ENCODE measurements around the gene CLBA1. TPM values are rescaled to one million over a fixed set of nuclear protein-coding genes. Genes with fewer than 3 reads are reported as not detected.
A peak's percentile ranks its signal among the peaks of the same experiment; 100 is the strongest.

CLBA1 gene
- total and polyA plus RNA-seq, 2 experiments from 2014 or later: 1.6 to 1.8 TPM

DNA sequence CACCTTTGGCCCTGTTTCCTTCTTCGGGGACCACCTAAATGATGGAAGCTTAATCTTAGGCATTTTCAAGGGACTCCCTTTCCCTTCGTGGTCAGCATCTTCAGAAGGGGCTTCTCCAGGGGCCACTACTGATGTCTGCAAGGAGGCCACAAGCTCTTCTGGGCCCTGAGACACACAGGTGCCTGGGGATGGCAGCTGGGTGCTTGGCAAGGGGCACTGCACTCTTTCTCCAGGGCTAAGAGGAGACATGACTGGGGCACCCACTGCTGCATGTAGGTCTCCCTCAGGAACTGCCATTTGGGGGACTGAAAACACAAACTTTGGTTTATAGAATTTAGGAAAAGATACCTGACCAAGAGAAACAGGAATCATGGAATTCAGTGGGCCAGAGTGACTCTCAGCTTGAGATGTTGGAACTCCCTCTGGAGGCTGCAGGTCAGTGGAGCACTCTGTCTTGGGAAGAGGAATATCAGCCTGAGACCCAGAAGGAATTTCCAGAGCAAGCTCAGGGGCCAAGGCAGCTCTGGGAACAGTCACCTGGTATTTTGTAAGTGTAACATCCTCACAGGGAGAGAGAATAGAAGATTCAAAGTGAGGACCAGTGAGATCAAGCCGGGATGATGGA is 45.0 kb upstream of the CLBA1 start:
- H3K4me1 ChIP-seq (ENCODE audit: insufficient read depth): no peaks in the 10 kb centered on the region
- H3K27ac ChIP-seq (ENCODE audit: low read depth): no peak overlapping the region
- no peaks in the 10 kb centered on the region for H3K9me2 ChIP-seq (ENCODE audit: insufficient read depth)
- peaks cover 25% of the 10 kb centered on the region for H3K27me3 ChIP-seq (ENCODE audit: insufficient read depth)
- no peak overlapping the region for H3K4me3 Mint-ChIP-seq
- peaks cover 26% of the 10 kb centered on the region for H3K27me3 Mint-ChIP-seq (ENCODE audit: insufficient read depth, low read depth, poor library complexity)
- TF ChIP-seq CTCF (conservative IDR thresholded peaks at IDR 0.05; ENCODE audit: low read depth in 2 of 2) (peak; percentile 30 to 63), STAT1 (IDR thresholded peaks at IDR 0.05; ENCODE audit: unreplicated experiment) (no peak), JUNB (IDR thresholded peaks at IDR 0.05; ENCODE audit: unreplicated experiment) (no peak)
- no peaks in the 10 kb centered on the region for H3K36me3 Mint-ChIP-seq (ENCODE audit: low read depth)
- H3F3A ChIP-seq (replicated peaks; ENCODE audit: low read depth): no peaks in the 10 kb centered on the region
- no peak overlapping the region for H3K4me3 ChIP-seq
- H3K9me3 Mint-ChIP-seq: peaks cover 7% of the 10 kb centered on the region; the same call in 1 of the 3 replicates
- H4K20me1 ChIP-seq (replicated peaks; ENCODE audit: insufficient read depth): no peaks in the 10 kb centered on the region
- DNase-seq (ENCODE audit: low spot score) (peak; percentile 28), ATAC-seq (peak; percentile 76)
- H3K36me3 ChIP-seq (ENCODE audit: insufficient read depth): no peaks in the 10 kb centered on the region
- no peaks in the 10 kb centered on the region for H3K79me2 ChIP-seq (replicated peaks; ENCODE audit: insufficient read depth)
- H2AFZ ChIP-seq: no peak overlapping the region
- no peak overlapping the region for H3K27ac Mint-ChIP-seq
- no peaks in the 10 kb centered on the region for H3K4me1 Mint-ChIP-seq
- H3K4me2 ChIP-seq: no peak overlapping the region

DNA sequence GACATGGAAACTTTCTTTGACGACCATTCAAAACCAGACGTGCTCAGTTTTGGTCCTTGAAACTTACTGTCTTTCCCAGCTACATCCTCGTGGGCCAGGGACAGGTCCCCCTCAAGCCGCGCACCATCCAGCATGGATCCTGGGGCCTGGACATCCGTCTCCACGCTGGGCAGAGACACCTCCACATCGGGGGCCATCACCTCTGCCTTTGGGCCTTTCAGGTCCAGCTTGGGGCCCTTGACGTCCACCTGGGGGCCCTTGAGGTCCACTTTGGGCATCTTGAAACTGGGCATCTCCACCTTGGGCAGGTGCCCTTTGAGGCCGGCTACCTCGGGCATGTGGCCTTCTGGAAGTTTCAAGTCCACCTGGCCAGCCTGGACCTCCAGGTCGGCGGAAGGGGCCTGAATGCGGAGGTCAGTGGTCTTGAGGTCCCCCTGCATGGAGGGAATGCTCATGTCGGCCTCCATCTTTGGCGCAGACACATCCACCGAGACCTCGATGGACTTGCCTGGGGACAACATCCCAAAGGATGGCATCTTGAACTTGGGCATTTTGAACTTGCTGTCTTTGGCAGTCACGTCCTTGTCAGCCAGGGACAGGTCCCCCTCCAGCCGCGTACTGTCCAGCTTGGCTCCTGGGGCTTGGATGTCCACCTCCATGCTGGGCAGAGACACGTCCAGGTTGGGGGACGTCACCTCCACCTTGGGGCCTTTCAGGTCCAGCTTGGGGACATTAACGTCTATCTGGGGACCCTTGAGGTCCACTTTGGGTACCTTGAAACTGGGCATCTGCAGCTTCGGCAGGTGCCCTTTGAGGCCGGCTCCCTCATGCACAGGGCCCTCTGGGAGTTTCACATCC is 43.9 kb upstream of the CLBA1 start:
- Histone ChIP-seq H3F3A (replicated peaks; ENCODE audit: low read depth) (no peaks in the 10 kb centered on the region), H3K9me2 (ENCODE audit: insufficient read depth) (no peaks in the 10 kb centered on the region), H3K79me2 (replicated peaks; ENCODE audit: insufficient read depth) (no peaks in the 10 kb centered on the region), H3K4me2 (no peak overlapping the region), H3K4me1 (ENCODE audit: insufficient read depth) (no peaks in the 10 kb centered on the region), H4K20me1 (replicated peaks; ENCODE audit: insufficient read depth) (no peaks in the 10 kb centered on the region), H3K4me3 (no peak overlapping the region), H3K27ac (ENCODE audit: low read depth) (no peak overlapping the region), H3K27me3 (ENCODE audit: insufficient read depth) (peaks cover 21% of the 10 kb centered on the region; the same call in 1 of the 2 replicates), H2AFZ (no peak overlapping the region), H3K36me3 (ENCODE audit: insufficient read depth) (no peaks in the 10 kb centered on the region)
- Mint-ChIP-seq H3K4me3 (no peak overlapping the region), H3K36me3 (ENCODE audit: low read depth) (no peaks in the 10 kb centered on the region), H3K9me3 (peaks cover 10% of the 10 kb centered on the region; the same call in 1 of the 3 replicates), H3K27ac (no peak overlapping the region), H3K27me3 (ENCODE audit: insufficient read depth, low read depth, poor library complexity) (peaks cover 26% of the 10 kb centered on the region), H3K4me1 (no peaks in the 10 kb centered on the region)
- ATAC-seq (no peak), DNase-seq (ENCODE audit: low spot score) (no peak)
- TF ChIP-seq ZNF331 (CRISPR knock-in tag; IDR thresholded peaks at IDR 0.05; ENCODE audit: low read depth) (no peak), CREB1 (CRISPR knock-in tag; IDR thresholded peaks at IDR 0.05; ENCODE audit: low read depth) (no peak), CTCF (conservative IDR thresholded peaks at IDR 0.05; ENCODE audit: low read depth in 2 of 2) (no peak), EZH2phosphoT487 (IDR thresholded peaks at IDR 0.05; ENCODE audit: unreplicated experiment) (no peak), POLR2AphosphoS5 (IDR thresholded peaks at IDR 0.05; ENCODE audit: low read depth) (no peak), NANOG (IDR thresholded peaks at IDR 0.05; ENCODE audit: borderline replicate concordance) (no peak)
- TF ChIP-seq, protein P1, sequence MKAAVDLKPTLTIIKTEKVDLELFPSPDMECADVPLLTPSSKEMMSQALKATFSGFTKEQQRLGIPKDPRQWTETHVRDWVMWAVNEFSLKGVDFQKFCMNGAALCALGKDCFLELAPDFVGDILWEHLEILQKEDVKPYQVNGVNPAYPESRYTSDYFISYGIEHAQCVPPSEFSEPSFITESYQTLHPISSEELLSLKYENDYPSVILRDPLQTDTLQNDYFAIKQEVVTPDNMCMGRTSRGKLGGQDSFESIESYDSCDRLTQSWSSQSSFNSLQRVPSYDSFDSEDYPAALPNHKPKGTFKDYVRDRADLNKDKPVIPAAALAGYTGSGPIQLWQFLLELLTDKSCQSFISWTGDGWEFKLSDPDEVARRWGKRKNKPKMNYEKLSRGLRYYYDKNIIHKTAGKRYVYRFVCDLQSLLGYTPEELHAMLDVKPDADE (IDR thresholded peaks at IDR 0.05): no peak

All from GM23338 (cell line).